ENCODE data around the gene GPRASP2.
"Not testable (repeated sequence)": the region's sequence is repeated elsewhere in the genome, so short reads cannot be mapped to it uniquely, and the experiment has no call there.

GPRASP2 gene

GRCh38 chrX:102712216-102712966, at the start of gene GPRASP2:
GPRASP2 (plus strand) TSS chrX:102712448; CDS start chrX:102714870, 2,422 bp downstream.
- DNase-seq = no peak

- not testable (repeated sequence) for DNase-seq
Measured at GRCh38 chrX:102663820-102664219, 48.4 kb upstream of the GPRASP2 start.

- DNase-seq = not testable (repeated sequence)
Measured at GRCh38 chrX:102667034-102667433, 45.2 kb upstream of the GPRASP2 start.

GRCh38 chrX:102669526-102669925, 42.7 kb upstream of the GPRASP2 start:
- DNase-seq = no peak

- DNase-seq = no peak
Measured at GRCh38 chrX:102672856-102673255, 39.4 kb upstream of the GPRASP2 start.

GRCh38 chrX:102677479-102677878, 34.8 kb upstream of the GPRASP2 start:
- not testable (repeated sequence) for DNase-seq

GRCh38 chrX:102684772-102685520, 27.3 kb upstream of the GPRASP2 start:
- no peak for DNase-seq

GRCh38 chrX:102694749-102695148, 17.5 kb upstream of the GPRASP2 start:
- DNase-seq = no peak

- no peak for DNase-seq
Measured at GRCh38 chrX:102696306-102696705, 15.9 kb upstream of the GPRASP2 start.

- DNase-seq = no peak
Measured at GRCh38 chrX:102697494-102697893, 14.8 kb upstream of the GPRASP2 start.

GRCh38 chrX:102708900-102709299, 3.3 kb upstream of the GPRASP2 start:
- no peak for DNase-seq

- no peak for DNase-seq
Measured at GRCh38 chrX:102711872-102712215, 404 bp upstream of the GPRASP2 start.

- DNase-seq = no peak
Measured at GRCh38 chrX:102712981-102713625, 855 bp downstream of the GPRASP2 start.

GRCh38 chrX:102714994-102715393, 2.7 kb downstream of the GPRASP2 start:
- DNase-seq = no peak

GRCh38 chrX:102715967-102716366, 3.7 kb downstream of the GPRASP2 start:
- no peak for DNase-seq

- no peak for DNase-seq
Measured at GRCh38 chrX:102720237-102721168, 8.3 kb downstream of the GPRASP2 start, which contains the start of gene GPRASP3. GPRASP3 (plus strand) TSS chrX:102720743; CDS start chrX:102748996, 28,253 bp downstream.

GRCh38 chrX:102721169-102721506, 8.9 kb downstream of the GPRASP2 start:
- not testable (repeated sequence) for DNase-seq

GRCh38 chrX:102723456-102723855, 11.2 kb downstream of the GPRASP2 start:
- no peak for DNase-seq

- DNase-seq = no peak
Measured at GRCh38 chrX:102727761-102728160, 15.5 kb downstream of the GPRASP2 start.

- DNase-seq = no peak
Measured at GRCh38 chrX:102728646-102729045, 16.4 kb downstream of the GPRASP2 start.

- DNase-seq = no peak
Measured at GRCh38 chrX:102739657-102740056, 27.4 kb downstream of the GPRASP2 start.

- no peak for DNase-seq
Measured at GRCh38 chrX:102744307-102744706, 32.1 kb downstream of the GPRASP2 start.

- DNase-seq = no peak
Measured at GRCh38 chrX:102745513-102745856, 33.2 kb downstream of the GPRASP2 start.

Measured in DMS 273 treated with DMSO at 0.1 percent for 48 hours (cell line).